Fibroblast of skin of left biceps (primary cell): ENCODE measurements around the gene CELF5.
"Not testable (repeated sequence)": the region's sequence is repeated elsewhere in the genome, so short reads cannot be mapped to it uniquely, and the experiment has no call there.

Experiments used
- DNase-seq, 2 experiments: peaks; one replicate each; pipeline ENCODE4 v3.0.0-alpha.2; 2013; ENCODE audit warnings: low read depth in 2 of 2

Gene CELF5

GRCh38 chr19:3322199-3322978, 97.9 kb downstream of the CELF5 start:
- no peak for DNase-seq

- DNase-seq, result no peak
These were observed 98.6 kb downstream of the CELF5 start for GRCh38 chr19:3323026-3323425.

GRCh38 chr19:3323658-3324057, 99.2 kb downstream of the CELF5 start:
- DNase-seq, result no peak

GRCh38 chr19:3324405-3324856, 100.0 kb downstream of the CELF5 start:
- DNase-seq, result no peak

GRCh38 chr19:3325451-3325850, 101.0 kb downstream of the CELF5 start:
- DNase-seq, result no peak

GRCh38 chr19:3328743-3329142, 104.3 kb downstream of the CELF5 start:
- no peak for DNase-seq

GRCh38 chr19:3330047-3330446, 105.6 kb downstream of the CELF5 start:
- DNase-seq, result no peak

- not testable (repeated sequence) for DNase-seq
These were observed 107.8 kb downstream of the CELF5 start for GRCh38 chr19:3332232-3332631.

- DNase-seq, result no peak
These were observed 108.6 kb downstream of the CELF5 start for GRCh38 chr19:3333020-3333583.

GRCh38 chr19:3333662-3334061, 109.2 kb downstream of the CELF5 start:
- DNase-seq, result no peak

GRCh38 chr19:3334749-3335430, 110.4 kb downstream of the CELF5 start:
- not testable (repeated sequence) for DNase-seq

- DNase-seq, result no peak
These were observed 111.2 kb downstream of the CELF5 start for GRCh38 chr19:3335431-3336350.

- no peak for DNase-seq
These were observed 111.9 kb downstream of the CELF5 start for GRCh38 chr19:3336351-3336679.

GRCh38 chr19:3336680-3337523, 112.4 kb downstream of the CELF5 start:
- no peak for DNase-seq

- DNase-seq, result no peak
These were observed 114.2 kb downstream of the CELF5 start for GRCh38 chr19:3338541-3339181.

- DNase-seq, result no peak
These were observed 115.9 kb downstream of the CELF5 start for GRCh38 chr19:3340340-3340739.

- no peak for DNase-seq
These were observed 117.8 kb downstream of the CELF5 start for GRCh38 chr19:3342246-3342645.

GRCh38 chr19:3342962-3343361, 118.5 kb downstream of the CELF5 start:
- not testable (repeated sequence) for DNase-seq

GRCh38 chr19:3343619-3344502, 119.4 kb downstream of the CELF5 start:
- peak; percentile 42 to 47 for DNase-seq
